Keratinocyte (primary cell): ENCODE measurements around the gene NPC2. TPM values are rescaled to one million over a fixed set of nuclear protein-coding genes. Genes with fewer than 3 reads are reported as not detected.

Experiments
- DNase-seq: peaks from one replicate; pipeline ENCODE4 v3.0.0-alpha.2; 2011; ENCODE audit warnings: low read depth, missing footprints, low spot score
- FAIRE-seq: peaks from 2 replicates; lab custom pipeline; 2011; peaks lifted over from hg19 to GRCh38; lab: Jason Lieb, UNC
- H2AFZ ChIP-seq: 2 replicates; pipeline ENCODE4 v1.6.0; 2012; ENCODE audit warnings: low read length, control low read depth, inconsistent platforms; ENCODE audit not compliant: control insufficient read depth
- H3K27ac ChIP-seq: 2 replicates; pipeline ENCODE4 v1.5.1; 2011; ENCODE audit warnings: low read length; ENCODE audit not compliant: control insufficient read depth, insufficient read depth
- H3K27me3 ChIP-seq: 3 replicates; pipeline ENCODE4 v1.6.0; 2011; ENCODE audit warnings: low read length; ENCODE audit not compliant: control insufficient read depth, insufficient read depth; ENCODE audit errors: extremely low read depth
- H3K36me3 ChIP-seq, 2 experiments: 2 replicates in 1 of 2; 3 replicates in 1 of 2; pipeline ENCODE4 v1.5.1; 2011; ENCODE audit warnings: low read length in 2 of 2, mild to moderate bottlenecking in 1 of 2; ENCODE audit not compliant: control insufficient read depth in 2 of 2, insufficient read depth in 2 of 2; ENCODE audit errors: extremely low read depth in 1 of 2
- H3K4me1 ChIP-seq: 3 replicates; pipeline ENCODE4 v1.5.1; 2011; ENCODE audit warnings: low read length; ENCODE audit not compliant: control insufficient read depth, insufficient read depth; ENCODE audit errors: extremely low read depth
- H3K4me2 ChIP-seq: 3 replicates; pipeline ENCODE4 v1.6.0; 2011; ENCODE audit warnings: low read depth, low read length; ENCODE audit not compliant: control insufficient read depth, insufficient read depth; ENCODE audit errors: extremely low read depth
- H3K4me3 ChIP-seq, 3 experiments: fragments of 200-600 bp in 1 of 3; sonication (generic) in 1 of 3; 2 replicates in 2 of 3; 3 replicates in 1 of 3; pipeline ENCODE4 v1.5.1; 2011 to 2016; ENCODE audit warnings: low read length in 3 of 3, mild to moderate bottlenecking in 3 of 3, control low read depth in 2 of 3, inconsistent platforms in 1 of 3, low read depth in 1 of 3, mixed read lengths in 1 of 3, mixed run types in 1 of 3, moderate library complexity in 1 of 3; ENCODE audit not compliant: control insufficient read depth in 2 of 3, insufficient read depth in 2 of 3; ENCODE audit errors: extremely low read depth in 1 of 3
- H3K79me2 ChIP-seq: 2 replicates; pipeline ENCODE4 v1.6.0; 2012; ENCODE audit warnings: low read length; ENCODE audit not compliant: control insufficient read depth, insufficient read depth
- H3K9ac ChIP-seq: 3 replicates; pipeline ENCODE4 v1.6.0; 2011; ENCODE audit warnings: low read length; ENCODE audit not compliant: control insufficient read depth, insufficient read depth; ENCODE audit errors: extremely low read depth
- H3K9me1 ChIP-seq: 3 replicates; pipeline ENCODE4 v1.6.0; 2011; ENCODE audit warnings: low read length; ENCODE audit not compliant: control insufficient read depth, insufficient read depth; ENCODE audit errors: extremely low read depth
- H3K9me3 ChIP-seq: 2 replicates; pipeline ENCODE4 v1.5.1; 2012; ENCODE audit warnings: low read depth, low read length; ENCODE audit not compliant: control insufficient read depth
- H4K20me1 ChIP-seq: 3 replicates; pipeline ENCODE4 v1.6.0; 2011; ENCODE audit warnings: low read length; ENCODE audit not compliant: control insufficient read depth, insufficient read depth; ENCODE audit errors: extremely low read depth
- CTCF ChIP-seq, 3 experiments: IDR thresholded peaks in 1 of 3; conservative IDR thresholded peaks in 1 of 3; optimal IDR thresholded peaks in 1 of 3; 2 replicates in 2 of 3; 3 replicates in 1 of 3; pipeline versions ENCODE3 to v1.5.1; 2011; ENCODE audit warnings: low read length in 3 of 3, mild to moderate bottlenecking in 3 of 3, moderate library complexity in 2 of 3, control low read depth in 1 of 3, inconsistent platforms in 1 of 3; ENCODE audit not compliant: insufficient read depth in 2 of 3; ENCODE audit errors: extremely low read depth in 1 of 3
- EZH2 ChIP-seq: IDR thresholded peaks from one replicate; pipeline ENCODE4 v1.6.1; 2012; ENCODE audit warnings: inconsistent platforms, mild to moderate bottlenecking, low read length, moderate library complexity
- dilution Hi-C: fragments of 300-500 bp; cut with MboI; formaldehyde crosslinking; loops from one replicate; pipeline ENCODE4 v1.7.0; 2020; ENCODE audit warnings: low sequenced_read_pairs; ENCODE audit not compliant: extremely low pct_ligation_motif_present
- polyA plus RNA-seq, 5 experiments: library from polyadenylated mRNA; depleted of rRNA in 3 of 5; stranded (reverse) in 3 of 5; stranded (forward) in 1 of 5; unstranded in 1 of 5; fragments of >200 nt; gene quantifications; 1 replicate in 1 of 5; 2 replicates in 3 of 5; 3 replicates in 1 of 5; pipeline versions ENCODE4 v1.2.1 to v1.2.3, GENCODE V29; 2011 to 2012; ENCODE audit warnings: missing spikeins in 2 of 5, low read depth in 1 of 5, low replicate concordance in 1 of 5

NPC2 gene
- polyA plus RNA-seq, 1 donor (not counting 4 experiments of a cell fraction or from before 2014, with no cell fraction given) = 221 TPM

- no peak for DNase-seq
- H3K36me3 ChIP-seq = no peaks in the 10 kb centered on the region
- H3K9ac ChIP-seq = no peak overlapping the region
- no peaks in the 10 kb centered on the region for H3K9me1 ChIP-seq
- H3K9me3 ChIP-seq = no peaks in the 10 kb centered on the region
- H3K27ac ChIP-seq = no peak overlapping the region
- H4K20me1 ChIP-seq = no peaks in the 10 kb centered on the region
- dilution Hi-C loops = no loop called here
- H2AFZ ChIP-seq = no peak overlapping the region
- H3K27me3 ChIP-seq = no peaks in the 10 kb centered on the region
- no peak for FAIRE-seq
- TF ChIP-seq EZH2 = no peak
- TF ChIP-seq CTCF (optimal IDR thresholded peaks at IDR 0.05 in 1 of 3, IDR thresholded peaks at IDR 0.05 in 1 of 3, conservative IDR thresholded peaks at IDR 0.05 in 1 of 3; ENCODE audit: extremely low read depth in 1 of 3, insufficient read depth in 2 of 3, low read length in 3 of 3) = no peak
- H3K4me3 ChIP-seq = no peak overlapping the region
- H3K4me2 ChIP-seq = no peak overlapping the region
- no peaks in the 10 kb centered on the region for H3K79me2 ChIP-seq
- H3K4me1 ChIP-seq = no peaks in the 10 kb centered on the region
Observed at GRCh38 chr14:74441113-74441512, 52.0 kb downstream of the NPC2 start.

GRCh38 chr14:74438351-74438915, 54.7 kb downstream of the NPC2 start:
- no peaks in the 10 kb centered on the region for H3K36me3 ChIP-seq
- H3K9me1 ChIP-seq = no peaks in the 10 kb centered on the region
- no peaks in the 10 kb centered on the region for H3K9me3 ChIP-seq
- no peaks in the 10 kb centered on the region for H3K4me1 ChIP-seq
- H3K9ac ChIP-seq = no peak overlapping the region
- H3K4me3 ChIP-seq = no peak overlapping the region
- no peak for TF ChIP-seq EZH2
- TF ChIP-seq CTCF (optimal IDR thresholded peaks at IDR 0.05 in 1 of 3, IDR thresholded peaks at IDR 0.05 in 1 of 3, conservative IDR thresholded peaks at IDR 0.05 in 1 of 3; ENCODE audit: extremely low read depth in 1 of 3, insufficient read depth in 2 of 3, low read length in 3 of 3) = no peak
- dilution Hi-C loops = no loop called here
- H3K27me3 ChIP-seq = peaks cover 4% of the 10 kb centered on the region
- H2AFZ ChIP-seq = no peak overlapping the region
- H4K20me1 ChIP-seq = no peaks in the 10 kb centered on the region
- no peak for DNase-seq
- H3K79me2 ChIP-seq = no peaks in the 10 kb centered on the region
- H3K4me2 ChIP-seq = no peak overlapping the region
- FAIRE-seq = no peak
- no peak overlapping the region for H3K27ac ChIP-seq
